Progenitor cell of endocrine pancreas (in vitro differentiated cells): Measurements from ENCODE around the gene SIGLEC7. TPM values are rescaled to one million over a fixed set of nuclear protein-coding genes. Genes with fewer than 3 reads are reported as not detected.

ENCODE experiments used
- DNase-seq: peaks from one replicate; pipeline ENCODE4 v3.0.0; 2021; ENCODE audit warnings: low spot score; ENCODE audit not compliant: unreplicated experiment
- H3K27ac Mint-ChIP-seq: 2 replicates; pipeline ENCODE4 v1.8.0; 2021; ENCODE audit warnings: mild to moderate bottlenecking, moderate library complexity, mixed read lengths
- H3K27me3 Mint-ChIP-seq: 2 replicates; pipeline ENCODE4 v1.8.0; 2021; ENCODE audit warnings: mixed read lengths
- H3K36me3 Mint-ChIP-seq: 2 replicates; pipeline ENCODE4 v1.8.0; 2022; ENCODE audit warnings: mixed read lengths; ENCODE audit not compliant: insufficient read depth
- H3K4me1 Mint-ChIP-seq: 2 replicates; pipeline ENCODE4 v1.8.0; 2021; ENCODE audit warnings: low read depth, mixed read lengths
- H3K4me3 Mint-ChIP-seq: 2 replicates; pipeline ENCODE4 v1.8.0; 2021; ENCODE audit warnings: low read depth, mild to moderate bottlenecking, moderate library complexity, mixed read lengths
- H3K9me3 Mint-ChIP-seq: 2 replicates; pipeline ENCODE4 v1.8.0; 2021; ENCODE audit warnings: low read depth, mixed read lengths
- CTCF ChIP-seq: fragments of 200-600 bp; sonication (generic); IDR thresholded peaks from one replicate; pipeline ENCODE4 v1.5.0; 2021; ENCODE audit warnings: antibody characterized with exemption, mild to moderate bottlenecking; ENCODE audit not compliant: unreplicated experiment
- total RNA-seq: library from RNA; stranded (reverse); gene quantifications from 2 replicates; pipeline ENCODE4 v1.2.1, GENCODE V29; 2021

SIGLEC7 gene
- total RNA-seq, 1 donor from 2014 or later: not detected

- H3K27me3 Mint-ChIP-seq: peaks cover 17% of the 10 kb centered on the region
- no peak for TF ChIP-seq CTCF
- no peak overlapping the region for H3K27ac Mint-ChIP-seq
- H3K9me3 Mint-ChIP-seq: no peaks in the 10 kb centered on the region
- H3K4me1 Mint-ChIP-seq: no peaks in the 10 kb centered on the region
- no peak for DNase-seq
- no peak overlapping the region for H3K4me3 Mint-ChIP-seq
- no peaks in the 10 kb centered on the region for H3K36me3 Mint-ChIP-seq
Observed at GRCh38 chr19:51195316-51195586, 53.1 kb downstream of the SIGLEC7 start.

GRCh38 chr19:51195616-51196015 is 53.5 kb downstream of the SIGLEC7 start:
- Mint-ChIP-seq H3K27ac (no peak overlapping the region), H3K9me3 (no peaks in the 10 kb centered on the region), H3K4me1 (no peaks in the 10 kb centered on the region), H3K27me3 (peaks cover 21% of the 10 kb centered on the region), H3K4me3 (no peak overlapping the region), H3K36me3 (no peaks in the 10 kb centered on the region)
- DNase-seq: no peak
- TF ChIP-seq CTCF: no peak

GRCh38 chr19:51196181-51196580 is 54.1 kb downstream of the SIGLEC7 start:
- TF ChIP-seq CTCF: no peak
- Mint-ChIP-seq H3K36me3 (no peaks in the 10 kb centered on the region), H3K9me3 (no peaks in the 10 kb centered on the region), H3K27ac (no peak overlapping the region), H3K4me1 (no peaks in the 10 kb centered on the region), H3K4me3 (no peak overlapping the region), H3K27me3 (peaks cover 21% of the 10 kb centered on the region)
- no peak for DNase-seq

- no peak overlapping the region for H3K4me3 Mint-ChIP-seq
- TF ChIP-seq CTCF: no peak
Observed at GRCh38 chr19:51198641-51199040, 56.5 kb downstream of the SIGLEC7 start.

DNA sequence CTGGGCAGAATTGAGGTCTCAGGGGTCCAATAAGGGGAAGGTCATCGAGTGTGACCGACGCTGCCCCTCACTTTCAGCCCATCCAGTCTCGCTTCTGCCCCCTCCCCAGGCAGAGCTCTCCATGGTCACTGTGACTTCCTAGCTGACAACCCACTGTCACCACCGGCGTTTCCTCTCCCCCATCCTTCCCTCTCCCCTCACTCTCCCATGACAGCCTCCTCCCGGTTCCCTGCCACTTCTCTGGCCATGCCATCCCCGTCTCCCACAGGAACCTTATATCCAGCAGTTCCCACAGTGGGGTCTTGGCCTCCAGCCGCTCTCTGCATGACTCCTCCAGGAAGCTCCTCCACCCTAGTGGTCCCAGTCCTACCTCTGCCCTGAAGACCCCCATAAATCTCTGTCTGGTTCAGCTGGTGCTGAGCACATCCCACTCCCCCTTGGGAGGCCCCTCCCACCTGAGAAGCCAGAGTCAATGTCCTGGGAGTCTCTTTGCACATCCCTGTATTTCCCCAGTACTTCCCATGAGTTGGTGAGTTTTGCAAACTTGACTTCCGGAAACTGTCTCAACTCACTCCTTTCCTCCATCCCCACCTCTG is 58.1 kb downstream of the SIGLEC7 start:
- no peak for DNase-seq
- no peak for TF ChIP-seq CTCF
- Mint-ChIP-seq H3K27ac (no peak overlapping the region), H3K36me3 (no peaks in the 10 kb centered on the region), H3K9me3 (no peaks in the 10 kb centered on the region), H3K27me3 (peaks cover 19% of the 10 kb centered on the region), H3K4me1 (no peaks in the 10 kb centered on the region), H3K4me3 (no peak overlapping the region)

More at GRCh38 chr19:51198641-51199040, 56.5 kb downstream of the SIGLEC7 start:
- Mint-ChIP-seq H3K27me3 (peaks cover 25% of the 10 kb centered on the region), H3K9me3 (no peaks in the 10 kb centered on the region), H3K36me3 (no peaks in the 10 kb centered on the region), H3K4me1 (no peaks in the 10 kb centered on the region), H3K27ac (no peak overlapping the region)
- no peak for DNase-seq
